NOMO-1 (cell line): ENCODE measurements around the gene APP.

ENCODE experiments used
- DNase-seq, 2 experiments: peaks; one replicate each; lab custom pipeline; 2025; ENCODE audit not compliant: unreplicated experiment in 2 of 2; lab: John Stamatoyannopoulos, UW

The APP gene

GRCh38 chr21:25994758-25995163, 175.8 kb downstream of the APP start:
- DNase-seq = no peak

- no peak for DNase-seq
Measured at GRCh38 chr21:25988738-25989137, 181.8 kb downstream of the APP start.

GRCh38 chr21:25987531-25987930, 183.0 kb downstream of the APP start:
- no peak for DNase-seq

- DNase-seq = no peak
Measured at GRCh38 chr21:25986928-25987327, 183.6 kb downstream of the APP start.

GRCh38 chr21:25985990-25986389, 184.6 kb downstream of the APP start:
- no peak for DNase-seq

- no peak for DNase-seq
Measured at GRCh38 chr21:25984538-25984937, 186.0 kb downstream of the APP start.

- no peak for DNase-seq
Measured at GRCh38 chr21:25983745-25984144, 186.8 kb downstream of the APP start.

GRCh38 chr21:25980710-25981109, 189.9 kb downstream of the APP start:
- DNase-seq = no peak

GRCh38 chr21:25979845-25980616, 190.5 kb downstream of the APP start:
- no peak for DNase-seq

GRCh38 chr21:25977068-25977611, 193.4 kb downstream of the APP start:
- no peak for DNase-seq

GRCh38 chr21:25974964-25975363, 195.6 kb downstream of the APP start:
- DNase-seq = no peak

GRCh38 chr21:25970254-25970930, 200.2 kb downstream of the APP start:
- no peak for DNase-seq

GRCh38 chr21:25967901-25968438, 202.6 kb downstream of the APP start:
- DNase-seq = no peak

- DNase-seq = peak; percentile 79 to 93
Measured at GRCh38 chr21:25967181-25967900, 203.2 kb downstream of the APP start.

- DNase-seq = peak in 1 of 2 experiments; percentile 13
Measured at GRCh38 chr21:25965951-25966707, 204.4 kb downstream of the APP start.

- DNase-seq = no peak
Measured at GRCh38 chr21:25964926-25965325, 205.6 kb downstream of the APP start.

- DNase-seq = peak in 1 of 2 experiments; percentile 66
Measured at GRCh38 chr21:25964015-25964414, 206.6 kb downstream of the APP start.

- DNase-seq = no peak
Measured at GRCh38 chr21:25963181-25963580, 207.4 kb downstream of the APP start.

- DNase-seq = no peak
Measured at GRCh38 chr21:25961042-25961441, 209.5 kb downstream of the APP start.

GRCh38 chr21:25960402-25960801, 210.2 kb downstream of the APP start:
- no peak for DNase-seq
